Right lung (tissue), 10 donors: Measurements from ENCODE around the gene CSN2. TPM values are rescaled to one million over a fixed set of nuclear protein-coding genes. Genes with fewer than 3 reads are reported as not detected.
"Not testable (repeated sequence)": the region's sequence is repeated elsewhere in the genome, so short reads cannot be mapped to it uniquely, and the experiment has no call there.

ENCODE experiments used
- DNase-seq, 2 donors: peaks; one replicate each; pipeline ENCODE4 v3.0.0-alpha.2; 2013
- long read RNA-seq, 8 donors: transcript quantifications; one replicate each; lab custom pipeline, GENCODE V29; 2026
- polyA plus RNA-seq, 5 donors: library from polyadenylated mRNA; unstranded; fragments of 120-200 nt; gene quantifications; one replicate each; pipeline versions ENCODE4 v1.2.1 to v1.2.3, GENCODE V29; 2013; ENCODE audit warnings: inconsistent platforms in 1 of 5, low replicate concordance in 1 of 5; ENCODE audit not compliant: insufficient read length in 5 of 5, insufficient read depth in 1 of 5

CSN2 gene
- polyA plus RNA-seq, result not detected
- long read RNA-seq, donor 1, result 0 reads
- long read RNA-seq, donor 2, result 0 reads
- long read RNA-seq, donor 3, result 0 reads
- long read RNA-seq, donor 4, result 0 reads
- long read RNA-seq, donor 5, result 0 reads
- long read RNA-seq, donor 6, result 0 reads
- long read RNA-seq, donor 7, result 0 reads
- long read RNA-seq, donor 8, result 0 reads

GRCh38 chr4:69965628-69966027 lies at the start of gene CSN2:
Gene CSN2, minus strand, starts transcription at chr4:69965728. Its CDS starts 4,733 bp downstream, at chr4:69960995.
- no peak for DNase-seq

- DNase-seq, result no peak
These were observed 43.2 kb upstream of the CSN2 start for GRCh38 chr4:70008771-70009170.

- no peak for DNase-seq
These were observed 37.0 kb upstream of the CSN2 start for GRCh38 chr4:70002507-70002906.

- DNase-seq, result no peak
These were observed 35.2 kb upstream of the CSN2 start for GRCh38 chr4:70000711-70001110.

- DNase-seq, result no peak
These were observed 33.9 kb upstream of the CSN2 start for GRCh38 chr4:69999420-69999819.

- no peak for DNase-seq
These were observed 30.0 kb upstream of the CSN2 start, which contains the start of gene STATH for GRCh38 chr4:69995526-69996016. Gene STATH, plus strand, starts transcription at chr4:69995966. Its CDS starts 2,472 bp downstream, at chr4:69998438.

- DNase-seq, result no peak
These were observed 29.3 kb upstream of the CSN2 start for GRCh38 chr4:69994782-69995181.

GRCh38 chr4:69991016-69991415 lies 25.5 kb upstream of the CSN2 start:
- no peak for DNase-seq

- no peak for DNase-seq
These were observed 21.1 kb upstream of the CSN2 start for GRCh38 chr4:69986663-69987062.

- DNase-seq, result peak; percentile 36 to 41
These were observed 18.5 kb upstream of the CSN2 start for GRCh38 chr4:69984030-69984443.

GRCh38 chr4:69977582-69977981 lies 12.1 kb upstream of the CSN2 start:
- DNase-seq, result no peak

- DNase-seq, result no peak
These were observed 9.1 kb upstream of the CSN2 start for GRCh38 chr4:69974631-69975030.

- no peak for DNase-seq
These were observed 4.5 kb upstream of the CSN2 start for GRCh38 chr4:69970071-69970470.

- DNase-seq, result no peak
These were observed 8.3 kb downstream of the CSN2 start for GRCh38 chr4:69957209-69957608.

GRCh38 chr4:69951602-69952001 lies 13.9 kb downstream of the CSN2 start:
- DNase-seq, result no peak

GRCh38 chr4:69936566-69936965 lies 29.0 kb downstream of the CSN2 start:
- no peak for DNase-seq

GRCh38 chr4:69934150-69934549 lies 31.4 kb downstream of the CSN2 start:
- DNase-seq, result no peak

GRCh38 chr4:69930768-69931167 lies 34.8 kb downstream of the CSN2 start, which contains the start of gene CSN1S1:
Gene CSN1S1, plus strand, starts transcription at chr4:69931068. Its CDS starts 1,488 bp downstream, at chr4:69932556.
- DNase-seq, result no peak

- DNase-seq, result not testable (repeated sequence)
These were observed 41.6 kb downstream of the CSN2 start for GRCh38 chr4:69923782-69924410.

GRCh38 chr4:69920874-69921273 lies 44.7 kb downstream of the CSN2 start:
- no peak for DNase-seq

GRCh38 chr4:69910016-69910782 lies 55.3 kb downstream of the CSN2 start:
- DNase-seq, result no peak

GRCh38 chr4:69909195-69909594 lies 56.3 kb downstream of the CSN2 start:
- no peak for DNase-seq

GRCh38 chr4:69907151-69907550 lies 58.4 kb downstream of the CSN2 start:
- DNase-seq, result no peak
